ENCODE data around the gene ITGA2. TPM values are rescaled to one million over a fixed set of nuclear protein-coding genes. Genes with fewer than 3 reads are reported as not detected.

ITGA2 gene
- total and polyA plus RNA-seq, 2 of the 8 experiments (the other 6 are each of a cell fraction or from before 2014, with no cell fraction given) = 1.4 to 7.7 TPM

- TF ChIP-seq CHD7 (IDR thresholded peaks at IDR 0.05; ENCODE audit: insufficient replicate concordance, low read length) = no peak
- no peak for TF ChIP-seq JUN (IDR thresholded peaks at IDR 0.05; ENCODE audit: low read depth, low read length)
- TF ChIP-seq GTF2F1 (IDR thresholded peaks at IDR 0.05; ENCODE audit: borderline replicate concordance, low read depth, low read length) = no peak
These were observed 5.1 kb downstream of the ITGA2 start (continued) for GRCh38 chr5:52994266-52994665.

Data from H1 (cell line).